Smooth muscle cell (in vitro differentiated cells): ENCODE data around the gene TRIM65. TPM values are rescaled to one million over a fixed set of nuclear protein-coding genes. Genes with fewer than 3 reads are reported as not detected.

Source experiments
- DNase-seq: peaks from one replicate; lab custom pipeline; 2025; ENCODE audit not compliant: unreplicated experiment; lab: John Stamatoyannopoulos, UW
- H2AFZ ChIP-seq: fragments of 200-600 bp; sonication (generic); 2 replicates; pipeline ENCODE4 v1.6.0; 2016; ENCODE audit warnings: antibody characterized with exemption, low read depth, mild to moderate bottlenecking
- H3F3A ChIP-seq: fragments of 200-600 bp; sonication (generic); 2 replicates; pipeline ENCODE4 v1.6.0; 2017; ENCODE audit warnings: antibody characterized with exemption, low read depth
- H3K27ac ChIP-seq: fragments of 200-600 bp; sonication (generic); 2 replicates; pipeline ENCODE4 v1.5.1; 2016; ENCODE audit warnings: low read depth, mild to moderate bottlenecking
- H3K27me3 ChIP-seq: fragments of 200-600 bp; sonication (generic); 2 replicates; pipeline ENCODE4 v1.6.1; 2016; ENCODE audit warnings: low read depth, mild to moderate bottlenecking
- H3K36me3 ChIP-seq: fragments of 200-600 bp; sonication (generic); 2 replicates; pipeline ENCODE4 v1.5.1; 2016; ENCODE audit warnings: low read depth
- H3K4me1 ChIP-seq: fragments of 200-600 bp; sonication (generic); 2 replicates; pipeline ENCODE4 v1.5.1; 2016; ENCODE audit warnings: low read depth
- H3K4me2 ChIP-seq: fragments of 200-600 bp; sonication (generic); 2 replicates; pipeline ENCODE4 v1.6.0; 2016; ENCODE audit warnings: mild to moderate bottlenecking
- H3K4me3 ChIP-seq: fragments of 200-600 bp; sonication (generic); 2 replicates; pipeline ENCODE4 v1.5.1; 2016; ENCODE audit warnings: mild to moderate bottlenecking
- H3K79me2 ChIP-seq: fragments of 200-600 bp; sonication (generic); 2 replicates; pipeline ENCODE4 v1.6.0; 2016; ENCODE audit warnings: low read depth, mild to moderate bottlenecking
- H3K9ac ChIP-seq: fragments of 200-600 bp; sonication (generic); 2 replicates; pipeline ENCODE4 v1.6.0; 2016; ENCODE audit warnings: low read depth
- H3K9me3 ChIP-seq: fragments of 200-600 bp; sonication (generic); replicated peaks from 2 replicates; pipeline ENCODE4 v1.5.1; 2016; ENCODE audit warnings: low read depth
- H4K20me1 ChIP-seq: fragments of 200-600 bp; sonication (generic); 2 replicates; pipeline ENCODE4 v1.6.0; 2016; ENCODE audit warnings: low read depth
- WGBS: methylation state at CpG from one replicate; pipeline ENCODE4 v1.1.7; 2016; ENCODE audit warnings: low lambda C conversion rate; 5-methylcytosine and 5-hydroxymethylcytosine counted together
- polyA plus RNA-seq: library from polyadenylated mRNA; unstranded; fragments of >200 nt; fragmentation: Nextera tagmentation; extraction: Ambion mirVana; gene quantifications from 2 replicates; pipeline ENCODE4 v1.2.1, GENCODE V29; 2016
- total RNA-seq: library from RNA; depleted of rRNA; stranded (reverse); fragments of >200 nt; gene quantifications from 2 replicates; pipeline ENCODE4 v1.2.3, GENCODE V29; 2014
- TF ChIP-seq, protein P1 (sequence below): fragments of 200-600 bp; sonication (generic); IDR thresholded peaks from 2 replicates; pipeline ENCODE4 v1.5.1; 2017; ENCODE audit warnings: borderline replicate concordance, mild to moderate bottlenecking, antibody characterized with exemption; ENCODE audit not compliant: insufficient read depth, poor library complexity, severe bottlenecking

Gene TRIM65
- total and polyA plus RNA-seq, 2 experiments from 2014 or later: 13.3 to 17.4 TPM

DNA sequence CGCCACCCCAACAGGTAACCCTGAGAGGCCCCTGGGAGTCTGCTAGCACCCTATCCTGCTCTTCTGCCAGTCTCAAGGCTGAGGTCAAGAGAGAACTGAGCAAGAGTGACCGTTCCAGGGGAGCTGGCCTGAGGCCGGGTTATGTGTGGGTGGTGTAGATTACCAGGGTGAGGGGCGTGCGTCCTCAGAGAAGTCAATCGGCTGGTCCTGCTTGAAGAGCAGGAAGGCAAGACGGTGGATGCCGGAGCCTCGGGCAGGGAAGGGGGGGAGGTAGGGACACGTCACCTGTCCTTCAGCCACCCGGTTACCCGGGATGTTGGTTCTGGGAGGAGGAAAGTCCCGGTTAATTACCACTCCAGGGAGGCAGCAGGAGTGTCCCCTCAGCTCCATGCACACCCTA lies 2.6 kb upstream of the TRIM65 start:
- 93% methylated on average over 13 of the region's 13 CpGs for WGBS
- Histone ChIP-seq H3K27me3 (no peaks in the 10 kb centered on the region), H3K4me1 (peaks cover 22% of the 10 kb centered on the region), H2AFZ (no peak overlapping the region), H3F3A (peaks cover 12% of the 10 kb centered on the region), H3K27ac (no peak overlapping the region), H3K4me3 (no peak overlapping the region), H3K9me3 (no peaks in the 10 kb centered on the region), H3K79me2 (peaks cover 15% of the 10 kb centered on the region), H3K9ac (no peak overlapping the region), H3K36me3 (no peaks in the 10 kb centered on the region), H4K20me1 (no peaks in the 10 kb centered on the region), H3K4me2 (no peak overlapping the region)
- TF ChIP-seq, protein P1, sequence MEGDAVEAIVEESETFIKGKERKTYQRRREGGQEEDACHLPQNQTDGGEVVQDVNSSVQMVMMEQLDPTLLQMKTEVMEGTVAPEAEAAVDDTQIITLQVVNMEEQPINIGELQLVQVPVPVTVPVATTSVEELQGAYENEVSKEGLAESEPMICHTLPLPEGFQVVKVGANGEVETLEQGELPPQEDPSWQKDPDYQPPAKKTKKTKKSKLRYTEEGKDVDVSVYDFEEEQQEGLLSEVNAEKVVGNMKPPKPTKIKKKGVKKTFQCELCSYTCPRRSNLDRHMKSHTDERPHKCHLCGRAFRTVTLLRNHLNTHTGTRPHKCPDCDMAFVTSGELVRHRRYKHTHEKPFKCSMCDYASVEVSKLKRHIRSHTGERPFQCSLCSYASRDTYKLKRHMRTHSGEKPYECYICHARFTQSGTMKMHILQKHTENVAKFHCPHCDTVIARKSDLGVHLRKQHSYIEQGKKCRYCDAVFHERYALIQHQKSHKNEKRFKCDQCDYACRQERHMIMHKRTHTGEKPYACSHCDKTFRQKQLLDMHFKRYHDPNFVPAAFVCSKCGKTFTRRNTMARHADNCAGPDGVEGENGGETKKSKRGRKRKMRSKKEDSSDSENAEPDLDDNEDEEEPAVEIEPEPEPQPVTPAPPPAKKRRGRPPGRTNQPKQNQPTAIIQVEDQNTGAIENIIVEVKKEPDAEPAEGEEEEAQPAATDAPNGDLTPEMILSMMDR: no peak
- no peak for DNase-seq

DNA sequence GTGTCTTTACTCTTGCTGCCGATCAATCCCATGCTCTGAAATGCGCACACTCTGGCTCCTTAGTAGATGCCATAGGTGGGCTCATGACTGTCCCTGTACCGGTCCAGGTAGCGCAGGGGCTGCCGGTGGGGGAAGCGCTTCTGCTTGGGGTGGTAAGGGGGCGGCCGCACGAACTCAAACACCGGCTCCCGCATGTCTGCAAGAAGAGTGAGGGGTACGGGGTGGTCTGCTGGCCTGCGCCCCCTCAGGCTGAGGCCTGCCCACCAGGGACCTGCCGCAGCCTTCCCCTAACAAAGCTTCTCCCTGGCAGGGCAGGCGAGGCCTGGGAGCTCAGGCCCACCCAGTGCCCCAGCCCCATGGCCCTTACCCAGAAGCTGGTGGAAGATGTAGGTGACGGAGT lies 2.0 kb upstream of the TRIM65 start:
- Histone ChIP-seq H2AFZ (no peak overlapping the region), H3K4me2 (no peak overlapping the region), H3K27ac (no peak overlapping the region), H3F3A (peaks cover 12% of the 10 kb centered on the region), H3K9ac (no peak overlapping the region), H3K9me3 (no peaks in the 10 kb centered on the region), H3K36me3 (no peaks in the 10 kb centered on the region), H3K4me1 (peaks cover 18% of the 10 kb centered on the region), H3K79me2 (peaks cover 9% of the 10 kb centered on the region), H4K20me1 (no peaks in the 10 kb centered on the region), H3K4me3 (no peak overlapping the region), H3K27me3 (no peaks in the 10 kb centered on the region)
- 100% methylated on average over 12 of the region's 16 CpGs for WGBS
- no peak for DNase-seq
- TF ChIP-seq, protein P1: no peak

DNA sequence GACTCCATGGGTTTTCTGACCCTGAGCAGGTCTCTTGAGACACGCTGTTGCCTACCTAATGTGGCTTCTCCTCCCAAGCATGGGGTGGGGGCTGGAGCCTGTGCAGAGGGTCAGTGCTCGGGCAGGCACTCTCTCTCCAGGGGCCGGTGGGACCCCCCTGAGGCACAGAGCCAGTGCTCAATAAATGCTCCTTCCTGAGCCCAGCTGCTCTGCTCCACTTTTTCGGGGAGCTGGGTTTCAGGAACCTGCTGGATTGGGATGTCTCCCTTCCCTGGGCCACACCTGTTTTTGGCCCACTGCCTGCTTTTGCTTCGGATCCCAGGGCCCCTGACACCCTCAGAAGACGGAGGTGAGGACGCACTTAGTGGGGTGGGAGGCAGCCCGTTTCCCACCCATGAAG lies 1.3 kb upstream of the TRIM65 start:
- no peak overlapping the region for H2AFZ ChIP-seq
- peaks cover 12% of the 10 kb centered on the region for H3F3A ChIP-seq
- TF ChIP-seq, protein P1: no peak
- no peaks in the 10 kb centered on the region for H3K36me3 ChIP-seq
- H3K79me2 ChIP-seq: peaks cover 9% of the 10 kb centered on the region
- 96% methylated on average over 8 of the region's 8 CpGs for WGBS
- H3K9me3 ChIP-seq: no peaks in the 10 kb centered on the region
- peaks cover 13% of the 10 kb centered on the region for H3K4me1 ChIP-seq
- no peak overlapping the region for H3K9ac ChIP-seq
- no peak for DNase-seq
- no peak overlapping the region for H3K4me2 ChIP-seq
- no peaks in the 10 kb centered on the region for H3K27me3 ChIP-seq
- H4K20me1 ChIP-seq: peaks cover under 1% of the 10 kb centered on the region
- no peak overlapping the region for H3K27ac ChIP-seq
- no peak overlapping the region for H3K4me3 ChIP-seq
